Neural cell (in vitro differentiated cells): ENCODE measurements around the gene LRMDA. TPM values are rescaled to one million over a fixed set of nuclear protein-coding genes. Genes with fewer than 3 reads are reported as not detected.

Source experiments
- H2AFZ ChIP-seq: fragments of 200-600, 300-800 bp; sonication (generic), shearing (Covaris generic); 2 replicates; pipeline ENCODE4 v1.6.0; 2014; ENCODE audit warnings: low read depth, mild to moderate bottlenecking, antibody characterized with exemption, low read length, moderate library complexity
- H3F3A ChIP-seq: fragments of 200-600 bp; shearing (Covaris generic); 2 replicates; pipeline ENCODE4 v1.6.1; 2016; ENCODE audit warnings: mild to moderate bottlenecking, moderate library complexity, mixed read lengths, antibody characterized with exemption, low read length; ENCODE audit not compliant: insufficient read depth, poor library complexity, severe bottlenecking
- H3K27ac ChIP-seq: fragments of 200-600, 300-800 bp; sonication (generic), shearing (Covaris generic); 2 replicates; pipeline ENCODE4 v1.5.1; 2014; ENCODE audit warnings: mild to moderate bottlenecking, low read length, moderate library complexity
- H3K27me3 ChIP-seq: fragments of 300-800, 200-600 bp; sonication (generic), shearing (Covaris generic); 2 replicates; pipeline ENCODE4 v1.6.0; 2014; ENCODE audit warnings: mild to moderate bottlenecking, low read depth, low read length, moderate library complexity; ENCODE audit not compliant: insufficient read depth
- H3K36me3 ChIP-seq: fragments of 300-800, 200-600 bp; sonication (generic), shearing (Covaris generic); 2 replicates; pipeline ENCODE4 v1.5.1; 2014; ENCODE audit warnings: mild to moderate bottlenecking, antibody characterized with exemption, low read length, moderate library complexity; ENCODE audit not compliant: insufficient read depth
- H3K4me2 ChIP-seq: fragments of 300-800, 200-600 bp; sonication (generic), shearing (Covaris generic); 2 replicates; pipeline ENCODE4 v1.6.0; 2014; ENCODE audit warnings: mild to moderate bottlenecking, low read length
- H3K4me3 ChIP-seq: fragments of 300-800, 200-600 bp; sonication (generic), shearing (Covaris generic); 2 replicates; pipeline ENCODE4 v1.5.1; 2014; ENCODE audit warnings: mild to moderate bottlenecking, low read length, moderate library complexity
- H3K79me2 ChIP-seq: fragments of 200-600 bp; shearing (Covaris generic); replicated peaks from 2 replicates; pipeline ENCODE4 v1.6.0; 2014; ENCODE audit warnings: mild to moderate bottlenecking, low read length, moderate library complexity; ENCODE audit not compliant: insufficient read depth
- H3K9ac ChIP-seq: fragments of 300-800, 200-600 bp; sonication (generic), shearing (Covaris generic); 2 replicates; pipeline ENCODE4 v1.6.1; 2016; ENCODE audit warnings: mild to moderate bottlenecking, low read length, mixed read lengths
- H3K9me2 ChIP-seq: fragments of 200-600 bp; shearing (Covaris generic); 2 replicates; pipeline ENCODE4 v1.6.1; 2016; ENCODE audit warnings: mild to moderate bottlenecking, low read length, mixed read lengths; ENCODE audit not compliant: insufficient read depth
- H3K9me3 ChIP-seq: fragments of 200-600, 300-800 bp; sonication (generic), shearing (Covaris generic); 2 replicates; pipeline ENCODE4 v1.6.1; 2016; ENCODE audit warnings: mild to moderate bottlenecking, mixed run types, low read length, moderate library complexity, mixed read lengths
- H4K20me1 ChIP-seq: fragments of 200-600 bp; shearing (Covaris generic); 2 replicates; pipeline ENCODE4 v1.6.1; 2016; ENCODE audit warnings: mild to moderate bottlenecking, mixed run types; ENCODE audit not compliant: insufficient read depth
- CTCF ChIP-seq: fragments of 450-650 bp; IDR thresholded peaks from 2 replicates; pipeline ENCODE4 v1.5.1; 2014; ENCODE audit warnings: antibody characterized with exemption, mild to moderate bottlenecking, moderate library complexity; ENCODE audit not compliant: poor library complexity, severe bottlenecking
- EP300 ChIP-seq: fragments of 450-650 bp; conservative IDR thresholded peaks from 2 replicates; pipeline ENCODE4 v1.6.1; 2014; ENCODE audit warnings: antibody characterized with exemption, mild to moderate bottlenecking, moderate library complexity; ENCODE audit not compliant: poor library complexity, severe bottlenecking
- EZH2 ChIP-seq: fragments of 200-600, 300-800 bp; shearing (Covaris generic), sonication (generic); IDR thresholded peaks from 2 replicates; pipeline ENCODE4 v1.6.1; 2014; ENCODE audit warnings: antibody characterized with exemption, low read length, borderline replicate concordance, mild to moderate bottlenecking; ENCODE audit not compliant: insufficient read depth, poor library complexity, severe bottlenecking
- MXI1 ChIP-seq: fragments of 450-650 bp; conservative IDR thresholded peaks from 2 replicates; pipeline ENCODE4 v1.6.1; 2014; ENCODE audit warnings: antibody characterized with exemption, mild to moderate bottlenecking; ENCODE audit not compliant: poor library complexity, severe bottlenecking
- POLR2AphosphoS5 ChIP-seq: IDR thresholded peaks from 2 replicates; pipeline ENCODE4 v1.6.1; 2012
- RAD21 ChIP-seq: fragments of 450-650 bp; conservative IDR thresholded peaks from 2 replicates; pipeline ENCODE4 v1.6.1; 2014; ENCODE audit warnings: antibody characterized with exemption, mild to moderate bottlenecking, moderate library complexity
- SMC3 ChIP-seq: fragments of 450-650 bp; conservative IDR thresholded peaks from 2 replicates; pipeline ENCODE4 v1.6.1; 2014; ENCODE audit warnings: antibody characterized with exemption, mild to moderate bottlenecking, moderate library complexity; ENCODE audit not compliant: poor library complexity
- TAF1 ChIP-seq: IDR thresholded peaks from 2 replicates; pipeline ENCODE4 v1.6.1; 2012; ENCODE audit warnings: low read depth
- polyA plus RNA-seq: library from polyadenylated mRNA; depleted of rRNA; stranded (reverse); fragments of >200 nt; gene quantifications from 2 replicates; pipeline ENCODE4 v1.2.3, GENCODE V29; 2014

Gene LRMDA
- polyA plus RNA-seq, 1 donor from 2014 or later: 5.6 TPM

DNA sequence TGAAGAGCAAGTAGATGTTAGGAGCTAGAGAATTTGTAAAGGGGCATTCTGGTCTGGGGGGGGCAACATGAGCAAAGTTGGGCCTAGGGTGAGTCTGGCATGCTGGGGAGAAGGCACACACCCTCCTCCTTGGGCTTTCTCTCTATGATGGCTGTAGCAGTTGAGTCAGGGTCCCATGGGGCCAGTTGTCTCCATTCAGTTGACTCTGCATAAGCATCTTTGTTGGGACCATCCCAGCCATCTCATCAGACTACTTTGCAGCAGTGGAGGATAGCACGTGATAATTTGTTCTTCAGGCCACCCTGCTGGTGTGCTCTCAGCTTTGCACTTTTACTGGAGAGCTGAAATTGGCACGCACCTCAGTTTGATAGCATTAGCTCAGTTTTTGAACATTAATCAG, 55.2 kb downstream of the LRMDA start:
- Histone ChIP-seq H3F3A (no peaks in the 10 kb centered on the region), H3K9me3 (no peaks in the 10 kb centered on the region), H3K9ac (no peak overlapping the region), H4K20me1 (no peaks in the 10 kb centered on the region), H3K4me3 (no peak overlapping the region), H3K27ac (no peak overlapping the region), H3K4me2 (no peak overlapping the region), H2AFZ (no peak overlapping the region), H3K27me3 (no peaks in the 10 kb centered on the region), H3K36me3 (no peaks in the 10 kb centered on the region), H3K79me2 (no peaks in the 10 kb centered on the region), H3K9me2 (no peaks in the 10 kb centered on the region)
- TF ChIP-seq RAD21: no peak
- no peak for TF ChIP-seq TAF1
- no peak for TF ChIP-seq POLR2AphosphoS5
- TF ChIP-seq SMC3: no peak
- no peak for TF ChIP-seq MXI1
- no peak for TF ChIP-seq EP300
- no peak for TF ChIP-seq CTCF
- no peak for TF ChIP-seq EZH2

DNA sequence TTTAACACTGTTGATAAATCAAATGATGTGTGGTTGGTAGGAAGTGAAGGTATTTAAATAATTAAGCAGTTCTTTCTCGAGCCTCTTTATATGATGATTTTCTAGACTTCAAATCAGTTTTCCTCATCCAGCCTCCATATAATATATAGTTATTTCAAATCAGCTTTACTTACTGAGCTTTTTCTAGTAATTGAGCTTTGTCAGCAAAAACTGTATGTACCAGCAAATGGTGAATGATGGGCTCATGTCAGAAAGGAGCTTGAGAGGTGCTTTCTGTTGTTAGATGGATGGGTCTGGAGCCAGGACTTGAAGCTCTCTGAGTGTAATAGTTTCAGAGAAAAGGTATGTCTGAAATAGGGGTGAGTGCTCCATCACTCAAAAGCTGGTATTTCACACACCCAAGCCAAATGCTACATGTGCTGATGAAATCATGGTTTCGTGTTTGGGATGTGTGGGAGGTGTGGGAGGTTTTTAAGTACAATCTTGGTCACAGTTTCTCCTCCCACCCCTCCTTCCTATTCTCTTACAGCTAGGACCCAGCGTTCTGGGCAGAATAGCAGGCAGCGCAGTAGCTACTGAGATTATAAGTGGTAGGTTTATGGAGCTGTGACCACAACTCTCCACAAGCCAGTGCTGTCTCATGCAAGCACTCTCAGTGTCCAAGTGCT, 55.8 kb downstream of the LRMDA start:
- Histone ChIP-seq H3K27ac (no peak overlapping the region), H2AFZ (no peak overlapping the region), H3K9me2 (no peaks in the 10 kb centered on the region), H3F3A (no peaks in the 10 kb centered on the region), H3K79me2 (no peaks in the 10 kb centered on the region), H3K4me3 (no peak overlapping the region), H3K9ac (no peak overlapping the region), H4K20me1 (no peaks in the 10 kb centered on the region), H3K9me3 (no peaks in the 10 kb centered on the region), H3K4me2 (no peak overlapping the region), H3K36me3 (no peaks in the 10 kb centered on the region), H3K27me3 (no peaks in the 10 kb centered on the region)
- TF ChIP-seq POLR2AphosphoS5 (no peak), SMC3 (no peak), CTCF (no peak)

GRCh38 chr10:75487755-75488125, 56.3 kb downstream of the LRMDA start:
- Histone ChIP-seq H3K27ac (no peak overlapping the region), H3K9ac (no peak overlapping the region), H4K20me1 (no peaks in the 10 kb centered on the region), H3K36me3 (no peaks in the 10 kb centered on the region), H2AFZ (no peak overlapping the region), H3K79me2 (no peaks in the 10 kb centered on the region), H3K4me3 (no peak overlapping the region), H3K9me3 (no peaks in the 10 kb centered on the region), H3K4me2 (no peak overlapping the region), H3K9me2 (no peaks in the 10 kb centered on the region), H3F3A (no peaks in the 10 kb centered on the region), H3K27me3 (no peaks in the 10 kb centered on the region)
- TF ChIP-seq TAF1: no peak
